BLaER1 (cell line): ENCODE measurements around the gene POC5.

Source experiments
- H3K27ac ChIP-seq: shearing (Covaris generic); formaldehyde crosslinking; 2 replicates; pipeline ENCODE4 v1.8.1; 2022
- H3K27me3 ChIP-seq: shearing (Covaris generic); formaldehyde crosslinking; 2 replicates; pipeline ENCODE4 v1.8.1; 2022
- H3K36me3 ChIP-seq: shearing (Covaris generic); formaldehyde crosslinking; 2 replicates; pipeline ENCODE4 v1.8.1; 2022
- H3K4me1 ChIP-seq: shearing (Covaris generic); formaldehyde crosslinking; 2 replicates; pipeline ENCODE4 v1.8.1; 2022
- H3K4me2 ChIP-seq: shearing (Covaris generic); formaldehyde crosslinking; 2 replicates; pipeline ENCODE4 v1.8.1; 2022
- H3K4me3 ChIP-seq: shearing (Covaris generic); formaldehyde crosslinking; 2 replicates; pipeline ENCODE4 v1.8.1; 2022
- H3K9ac ChIP-seq: shearing (Covaris generic); formaldehyde crosslinking; 2 replicates; pipeline ENCODE4 v1.8.1; 2022
- H3K9me3 ChIP-seq: shearing (Covaris generic); formaldehyde crosslinking; 2 replicates; pipeline ENCODE4 v1.8.1; 2022
- H4K20me1 ChIP-seq: shearing (Covaris generic); formaldehyde crosslinking; 2 replicates; pipeline ENCODE4 v1.8.1; 2022
- Cebpa-rat ChIP-seq: shearing (Covaris generic); IDR thresholded peaks from 2 replicates; pipeline ENCODE4 v1.8.1; 2022

The POC5 gene

GRCh38 chr5:75663579-75664284 lies 53.5 kb downstream of the POC5 start:
- Histone ChIP-seq H3K9me3 (no peaks in the 10 kb centered on the region), H3K4me3 (no peak overlapping the region), H3K4me1 (peaks cover 3% of the 10 kb centered on the region), H3K27ac (no peak overlapping the region), H4K20me1 (no peaks in the 10 kb centered on the region), H3K27me3 (no peaks in the 10 kb centered on the region), H3K9ac (no peak overlapping the region), H3K36me3 (no peaks in the 10 kb centered on the region), H3K4me2 (no peak overlapping the region)
- no peak for TF ChIP-seq Cebpa-rat

GRCh38 chr5:75662061-75662460 lies 55.2 kb downstream of the POC5 start:
- no peak for TF ChIP-seq Cebpa-rat
- H3K9me3 ChIP-seq, result no peaks in the 10 kb centered on the region
- H3K4me3 ChIP-seq, result no peak overlapping the region
- no peaks in the 10 kb centered on the region for H4K20me1 ChIP-seq
- H3K4me2 ChIP-seq, result no peak overlapping the region
- no peak overlapping the region for H3K9ac ChIP-seq
- no peaks in the 10 kb centered on the region for H3K36me3 ChIP-seq
- H3K27me3 ChIP-seq, result no peaks in the 10 kb centered on the region
- no peak overlapping the region for H3K27ac ChIP-seq
- no peaks in the 10 kb centered on the region for H3K4me1 ChIP-seq

GRCh38 chr5:75660678-75661465 lies 56.4 kb downstream of the POC5 start:
- no peak for TF ChIP-seq Cebpa-rat
- H3K4me1 ChIP-seq, result no peaks in the 10 kb centered on the region
- H3K4me3 ChIP-seq, result no peak overlapping the region
- H3K9ac ChIP-seq, result no peak overlapping the region
- no peaks in the 10 kb centered on the region for H3K27me3 ChIP-seq
- no peak overlapping the region for H3K27ac ChIP-seq
- no peaks in the 10 kb centered on the region for H3K36me3 ChIP-seq
- no peak overlapping the region for H3K4me2 ChIP-seq
- no peaks in the 10 kb centered on the region for H3K9me3 ChIP-seq
- no peaks in the 10 kb centered on the region for H4K20me1 ChIP-seq

GRCh38 chr5:75659791-75660450 lies 57.3 kb downstream of the POC5 start:
- Histone ChIP-seq H3K4me1 (no peaks in the 10 kb centered on the region), H3K27me3 (no peaks in the 10 kb centered on the region), H4K20me1 (no peaks in the 10 kb centered on the region), H3K9me3 (no peaks in the 10 kb centered on the region), H3K27ac (no peak overlapping the region), H3K9ac (no peak overlapping the region), H3K36me3 (no peaks in the 10 kb centered on the region), H3K4me3 (no peak overlapping the region), H3K4me2 (no peak overlapping the region)
- TF ChIP-seq Cebpa-rat, result no peak

- H3K27ac ChIP-seq, result no peak overlapping the region
- no peaks in the 10 kb centered on the region for H3K27me3 ChIP-seq
- H3K9ac ChIP-seq, result no peak overlapping the region
- no peaks in the 10 kb centered on the region for H4K20me1 ChIP-seq
- no peaks in the 10 kb centered on the region for H3K9me3 ChIP-seq
- H3K4me1 ChIP-seq, result no peaks in the 10 kb centered on the region
- no peak overlapping the region for H3K4me3 ChIP-seq
- no peak overlapping the region for H3K4me2 ChIP-seq
- TF ChIP-seq Cebpa-rat, result no peak
- H3K36me3 ChIP-seq, result no peaks in the 10 kb centered on the region
Observed at GRCh38 chr5:75656311-75657003, 60.8 kb downstream of the POC5 start.

- no peaks in the 10 kb centered on the region for H3K4me1 ChIP-seq
- H4K20me1 ChIP-seq, result no peaks in the 10 kb centered on the region
- no peaks in the 10 kb centered on the region for H3K27me3 ChIP-seq
- no peak overlapping the region for H3K4me2 ChIP-seq
- H3K9me3 ChIP-seq, result no peaks in the 10 kb centered on the region
- no peak overlapping the region for H3K4me3 ChIP-seq
- H3K36me3 ChIP-seq, result no peaks in the 10 kb centered on the region
- TF ChIP-seq Cebpa-rat, result no peak
- H3K27ac ChIP-seq, result no peak overlapping the region
- no peak overlapping the region for H3K9ac ChIP-seq
Observed at GRCh38 chr5:75654693-75655295, 62.4 kb downstream of the POC5 start.

GRCh38 chr5:75653521-75653920 lies 63.7 kb downstream of the POC5 start:
- no peak overlapping the region for H3K4me3 ChIP-seq
- H3K9ac ChIP-seq, result no peak overlapping the region
- no peak overlapping the region for H3K4me2 ChIP-seq
- no peaks in the 10 kb centered on the region for H4K20me1 ChIP-seq
- no peaks in the 10 kb centered on the region for H3K4me1 ChIP-seq
- no peak overlapping the region for H3K27ac ChIP-seq
- no peaks in the 10 kb centered on the region for H3K27me3 ChIP-seq
- H3K36me3 ChIP-seq, result no peaks in the 10 kb centered on the region
- H3K9me3 ChIP-seq, result no peaks in the 10 kb centered on the region
- TF ChIP-seq Cebpa-rat, result no peak

- no peak for TF ChIP-seq Cebpa-rat
- Histone ChIP-seq H3K27ac (no peak overlapping the region), H3K9ac (no peak overlapping the region), H3K4me1 (no peaks in the 10 kb centered on the region), H3K4me3 (no peak overlapping the region), H3K27me3 (no peaks in the 10 kb centered on the region), H4K20me1 (no peaks in the 10 kb centered on the region), H3K36me3 (no peaks in the 10 kb centered on the region), H3K4me2 (no peak overlapping the region), H3K9me3 (no peaks in the 10 kb centered on the region)
Observed at GRCh38 chr5:75651575-75652238, 65.5 kb downstream of the POC5 start.

GRCh38 chr5:75648712-75649111 lies 68.5 kb downstream of the POC5 start:
- no peaks in the 10 kb centered on the region for H3K27me3 ChIP-seq
- no peak overlapping the region for H3K4me3 ChIP-seq
- H3K9me3 ChIP-seq, result no peaks in the 10 kb centered on the region
- no peaks in the 10 kb centered on the region for H3K36me3 ChIP-seq
- no peak overlapping the region for H3K27ac ChIP-seq
- H3K4me2 ChIP-seq, result no peak overlapping the region
- TF ChIP-seq Cebpa-rat, result no peak
- no peaks in the 10 kb centered on the region for H3K4me1 ChIP-seq
- no peaks in the 10 kb centered on the region for H4K20me1 ChIP-seq
- no peak overlapping the region for H3K9ac ChIP-seq
